Memory B cell (primary cell): ENCODE data around the gene TMEM163.
A peak's percentile ranks its signal among the peaks of the same experiment; 100 is the strongest.
"Not testable (repeated sequence)": the region's sequence is repeated elsewhere in the genome, so short reads cannot be mapped to it uniquely, and the experiment has no call there.

Source experiments
- ATAC-seq: fragments of 150-1000 bp; cut with Tn5 transposase; 2 replicates; pipeline ENCODE4 v1.10.0; 2021; ENCODE audit warnings: low read depth, mild to moderate bottlenecking, moderate library complexity
- DNase-seq, 2 donors: peaks; one replicate each; pipeline ENCODE4 v3.0.0; 2022; ENCODE audit warnings: low spot score in 2 of 2
- H3K27ac Mint-ChIP-seq: one replicate; pipeline ENCODE4 v1.8.0; 2022; ENCODE audit warnings: mild to moderate bottlenecking, moderate library complexity, mixed read lengths
- H3K27me3 Mint-ChIP-seq: one replicate; pipeline ENCODE4 v1.8.0; 2022; ENCODE audit warnings: mixed read lengths
- H3K36me3 Mint-ChIP-seq: one replicate; pipeline ENCODE4 v1.8.0; 2022; ENCODE audit warnings: mild to moderate bottlenecking, mixed read lengths
- H3K4me1 Mint-ChIP-seq: one replicate; pipeline ENCODE4 v1.8.0; 2022; ENCODE audit warnings: mixed read lengths
- H3K4me3 Mint-ChIP-seq: one replicate; pipeline ENCODE4 v1.8.0; 2022; ENCODE audit warnings: mild to moderate bottlenecking, moderate library complexity, mixed read lengths
- H3K9me3 Mint-ChIP-seq: one replicate; pipeline ENCODE4 v1.8.0; 2022; ENCODE audit warnings: mixed read lengths

TMEM163 gene

GRCh38 chr2:134573724-134574123 lies 145.1 kb downstream of the TMEM163 start:
- Mint-ChIP-seq H3K27me3 (no peaks in the 10 kb centered on the region), H3K27ac (no peak overlapping the region), H3K4me3 (no peak overlapping the region), H3K9me3 (no peaks in the 10 kb centered on the region), H3K36me3 (no peaks in the 10 kb centered on the region), H3K4me1 (peaks cover 12% of the 10 kb centered on the region)
- ATAC-seq (no peak), DNase-seq (no peak)

DNA sequence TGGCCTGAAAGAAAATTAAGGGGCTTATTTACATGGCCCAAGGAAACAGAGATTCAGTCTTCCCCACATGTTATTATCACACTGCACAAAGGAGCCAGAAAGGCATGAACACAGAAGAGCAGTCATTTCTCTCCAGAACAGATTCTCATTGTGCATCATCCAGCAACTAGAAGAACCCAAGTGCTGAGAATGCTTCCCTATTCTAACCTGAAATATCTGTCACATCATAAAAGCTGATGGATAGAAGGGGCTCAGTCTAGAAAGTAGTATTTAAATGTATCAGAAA lies 145.8 kb downstream of the TMEM163 start:
- Mint-ChIP-seq H3K9me3 (no peaks in the 10 kb centered on the region), H3K4me3 (no peak overlapping the region), H3K4me1 (peaks cover 12% of the 10 kb centered on the region), H3K27me3 (no peaks in the 10 kb centered on the region), H3K27ac (no peak overlapping the region), H3K36me3 (no peaks in the 10 kb centered on the region)
- DNase-seq (no peak), ATAC-seq (no peak)

- Mint-ChIP-seq H3K4me3 (no peak overlapping the region), H3K9me3 (no peaks in the 10 kb centered on the region), H3K27me3 (no peaks in the 10 kb centered on the region), H3K4me1 (peaks cover 12% of the 10 kb centered on the region), H3K36me3 (no peaks in the 10 kb centered on the region), H3K27ac (no peak overlapping the region)
- DNase-seq (no peak), ATAC-seq (no peak)
These were observed 146.3 kb downstream of the TMEM163 start for GRCh38 chr2:134572314-134573084.

- H3K36me3 Mint-ChIP-seq: no peaks in the 10 kb centered on the region
- no peak overlapping the region for H3K4me3 Mint-ChIP-seq
- ATAC-seq: peak; percentile 97
- peak; percentile 15 to 36 for DNase-seq
- no peaks in the 10 kb centered on the region for H3K27me3 Mint-ChIP-seq
- H3K27ac Mint-ChIP-seq: peak overlapping the region; percentile 52
- no peaks in the 10 kb centered on the region for H3K9me3 Mint-ChIP-seq
- peaks cover 12% of the 10 kb centered on the region for H3K4me1 Mint-ChIP-seq
These were observed 148.1 kb downstream of the TMEM163 start for GRCh38 chr2:134570676-134571075.

GRCh38 chr2:134568413-134568812 lies 150.4 kb downstream of the TMEM163 start:
- ATAC-seq (no peak), DNase-seq (no peak)
- peaks cover 19% of the 10 kb centered on the region for H3K4me1 Mint-ChIP-seq
- H3K27ac Mint-ChIP-seq: no peak overlapping the region
- no peaks in the 10 kb centered on the region for H3K27me3 Mint-ChIP-seq
- no peaks in the 10 kb centered on the region for H3K36me3 Mint-ChIP-seq
- no peak overlapping the region for H3K4me3 Mint-ChIP-seq
- H3K9me3 Mint-ChIP-seq: no peaks in the 10 kb centered on the region

DNA sequence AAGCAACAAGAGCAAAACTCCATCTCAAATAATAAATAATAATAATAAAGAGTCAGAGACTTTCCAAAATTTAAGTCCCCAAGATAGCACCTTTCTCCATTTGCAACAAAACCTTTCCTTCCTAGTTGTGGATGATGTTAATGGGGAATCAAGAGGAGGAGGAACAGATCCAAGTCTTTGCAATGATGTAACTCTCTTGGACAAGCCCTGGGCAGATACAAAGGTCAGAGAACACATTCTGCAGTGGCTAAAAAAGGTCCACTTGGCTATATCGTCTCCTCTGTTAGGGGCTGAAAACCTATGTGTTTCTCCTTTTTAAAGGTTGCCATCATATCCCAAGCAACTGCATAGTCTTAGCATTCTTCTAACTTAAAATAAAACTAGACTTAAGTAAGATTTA lies 151.1 kb downstream of the TMEM163 start:
- H3K36me3 Mint-ChIP-seq: no peaks in the 10 kb centered on the region
- H3K27me3 Mint-ChIP-seq: no peaks in the 10 kb centered on the region
- H3K9me3 Mint-ChIP-seq: no peaks in the 10 kb centered on the region
- DNase-seq (no peak), ATAC-seq (no peak)
- H3K4me3 Mint-ChIP-seq: no peak overlapping the region
- no peak overlapping the region for H3K27ac Mint-ChIP-seq
- peaks cover 21% of the 10 kb centered on the region for H3K4me1 Mint-ChIP-seq

DNA sequence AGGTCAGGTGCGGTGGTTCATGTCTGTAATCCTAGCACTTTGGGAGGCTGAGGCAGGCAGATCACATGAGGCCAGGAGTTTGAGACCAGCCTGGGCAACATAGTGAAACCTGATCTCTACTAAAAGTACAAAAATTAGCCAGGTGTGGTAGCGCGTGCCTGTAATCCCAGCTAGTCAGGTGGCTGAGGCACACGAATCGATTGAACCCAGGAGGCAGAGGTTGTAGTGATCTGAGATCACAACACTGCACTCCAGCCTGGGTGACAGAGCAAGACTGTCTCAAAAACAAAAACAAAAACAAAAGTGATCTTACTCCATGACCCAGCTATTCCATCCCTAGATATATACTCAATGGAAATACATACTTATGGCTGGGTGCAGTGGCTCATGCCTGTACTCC lies 153.8 kb downstream of the TMEM163 start:
- H3K27me3 Mint-ChIP-seq, H3K4me3 Mint-ChIP-seq, H3K9me3 Mint-ChIP-seq, H3K36me3 Mint-ChIP-seq, ATAC-seq, DNase-seq: not testable (repeated sequence)
- Mint-ChIP-seq H3K27ac (peak overlapping the region; percentile 28), H3K4me1 (peaks cover 13% of the 10 kb centered on the region)

DNA sequence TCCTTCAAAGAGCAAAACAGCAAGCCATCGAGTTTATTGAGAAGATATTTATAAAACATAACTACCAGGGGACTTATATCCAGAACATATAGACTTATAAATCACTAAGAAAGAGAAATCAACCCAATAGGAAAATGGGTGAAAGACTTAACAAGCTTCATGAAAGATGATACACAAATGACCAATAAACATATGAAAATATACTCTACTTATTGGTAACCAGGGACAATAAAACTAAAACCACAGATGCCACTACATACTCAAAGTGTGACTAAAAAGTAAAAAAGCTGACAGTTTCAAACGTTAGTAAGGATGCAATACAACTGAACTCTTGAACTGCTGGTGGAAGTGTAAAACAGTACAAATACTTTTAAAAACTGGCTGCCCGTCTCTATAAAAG lies 154.3 kb downstream of the TMEM163 start:
- Mint-ChIP-seq H3K27ac (peak overlapping the region; percentile 28), H3K27me3 (no peaks in the 10 kb centered on the region), H3K36me3 (no peaks in the 10 kb centered on the region), H3K9me3 (no peaks in the 10 kb centered on the region), H3K4me3 (no peak overlapping the region), H3K4me1 (peaks cover 12% of the 10 kb centered on the region)
- no peak for DNase-seq
- ATAC-seq: no peak

DNA sequence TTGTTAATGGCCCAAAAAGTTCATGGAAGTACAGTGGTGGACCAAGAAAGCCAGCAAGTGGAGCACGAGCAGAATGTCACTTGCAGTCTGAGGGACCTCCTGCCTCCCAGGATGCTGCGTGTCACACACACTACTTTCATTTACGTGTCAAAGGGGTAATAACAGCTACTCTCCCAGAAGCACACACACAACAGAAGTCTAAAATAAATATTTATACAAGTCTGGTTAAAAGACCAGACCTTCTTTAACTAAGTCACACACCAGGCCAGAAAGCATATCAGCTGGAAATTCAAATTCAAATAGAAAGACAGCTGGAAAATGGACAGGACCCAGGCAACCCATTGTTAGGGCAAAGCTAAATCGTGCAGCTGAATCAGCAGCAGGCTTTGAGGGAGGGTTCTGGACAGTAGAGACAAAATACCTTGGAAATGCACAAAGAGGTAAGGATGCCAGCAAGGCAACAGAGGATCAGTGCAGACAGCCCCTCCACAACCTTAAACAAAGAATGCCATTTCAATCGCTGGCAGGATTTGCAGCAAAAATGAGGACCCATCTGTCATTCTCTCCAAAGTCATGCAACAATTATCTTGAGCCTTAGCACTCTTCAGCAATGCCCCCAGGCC lies 160.5 kb downstream of the TMEM163 start:
- H3K36me3 Mint-ChIP-seq: no peaks in the 10 kb centered on the region
- H3K27ac Mint-ChIP-seq: no peak overlapping the region
- ATAC-seq (no peak), DNase-seq (no peak)
- no peaks in the 10 kb centered on the region for H3K27me3 Mint-ChIP-seq
- no peaks in the 10 kb centered on the region for H3K9me3 Mint-ChIP-seq
- H3K4me1 Mint-ChIP-seq: peaks cover 9% of the 10 kb centered on the region
- H3K4me3 Mint-ChIP-seq: no peak overlapping the region

GRCh38 chr2:134555411-134555810 lies 163.4 kb downstream of the TMEM163 start:
- DNase-seq (no peak), ATAC-seq (no peak)
- H3K27ac Mint-ChIP-seq: no peak overlapping the region
- H3K4me1 Mint-ChIP-seq: peaks cover 6% of the 10 kb centered on the region
- no peaks in the 10 kb centered on the region for H3K27me3 Mint-ChIP-seq
- H3K9me3 Mint-ChIP-seq: no peaks in the 10 kb centered on the region
- no peak overlapping the region for H3K4me3 Mint-ChIP-seq
- H3K36me3 Mint-ChIP-seq: peaks cover 3% of the 10 kb centered on the region

GRCh38 chr2:134553657-134554056 lies 165.1 kb downstream of the TMEM163 start:
- no peak overlapping the region for H3K27ac Mint-ChIP-seq
- no peaks in the 10 kb centered on the region for H3K27me3 Mint-ChIP-seq
- peaks cover 3% of the 10 kb centered on the region for H3K4me1 Mint-ChIP-seq
- H3K4me3 Mint-ChIP-seq: no peak overlapping the region
- H3K36me3 Mint-ChIP-seq: peaks cover 9% of the 10 kb centered on the region
- H3K9me3 Mint-ChIP-seq: no peaks in the 10 kb centered on the region
- ATAC-seq (no peak), DNase-seq (no peak)

- no peak for DNase-seq
- H3K27me3 Mint-ChIP-seq: no peaks in the 10 kb centered on the region
- no peaks in the 10 kb centered on the region for H3K4me1 Mint-ChIP-seq
- H3K36me3 Mint-ChIP-seq: peaks cover 9% of the 10 kb centered on the region
- H3K27ac Mint-ChIP-seq: no peak overlapping the region
- H3K4me3 Mint-ChIP-seq: no peak overlapping the region
- H3K9me3 Mint-ChIP-seq: no peaks in the 10 kb centered on the region
- no peak for ATAC-seq
These were observed 168.1 kb downstream of the TMEM163 start for GRCh38 chr2:134550566-134551164.

GRCh38 chr2:134549104-134549503 lies 169.7 kb downstream of the TMEM163 start:
- ATAC-seq: no peak
- Mint-ChIP-seq H3K9me3 (no peaks in the 10 kb centered on the region), H3K36me3 (peaks cover 18% of the 10 kb centered on the region)

GRCh38 chr2:134540990-134541389 lies 177.8 kb downstream of the TMEM163 start:
- H3K27ac Mint-ChIP-seq: no peak overlapping the region

More at GRCh38 chr2:134549104-134549503, 169.7 kb downstream of the TMEM163 start:
- no peak overlapping the region for H3K4me3 Mint-ChIP-seq
- H3K27ac Mint-ChIP-seq: no peak overlapping the region
- DNase-seq: no peak
- no peaks in the 10 kb centered on the region for H3K27me3 Mint-ChIP-seq
- H3K4me1 Mint-ChIP-seq: peaks cover 4% of the 10 kb centered on the region

More at GRCh38 chr2:134540990-134541389, 177.8 kb downstream of the TMEM163 start:
- H3K4me1 Mint-ChIP-seq: peaks cover 4% of the 10 kb centered on the region
- peaks cover 19% of the 10 kb centered on the region for H3K36me3 Mint-ChIP-seq
- H3K27me3 Mint-ChIP-seq: no peaks in the 10 kb centered on the region
- no peak for DNase-seq
- ATAC-seq: no peak
- H3K4me3 Mint-ChIP-seq: no peak overlapping the region
- no peaks in the 10 kb centered on the region for H3K9me3 Mint-ChIP-seq
